T-helper 2 cell (primary cell): ENCODE measurements around the gene B4GAT1.

ENCODE experiments used
- DNase-seq, 5 experiments: peaks; one replicate each; pipeline versions ENCODE4 v3.0.0 to v3.0.0-alpha.2; 2012 to 2022

Gene B4GAT1

GRCh38 chr11:66302656-66303055 is 44.8 kb downstream of the B4GAT1 start:
- DNase-seq: no peak

- no peak for DNase-seq
Observed at GRCh38 chr11:66299186-66299585, 48.2 kb downstream of the B4GAT1 start.

DNA sequence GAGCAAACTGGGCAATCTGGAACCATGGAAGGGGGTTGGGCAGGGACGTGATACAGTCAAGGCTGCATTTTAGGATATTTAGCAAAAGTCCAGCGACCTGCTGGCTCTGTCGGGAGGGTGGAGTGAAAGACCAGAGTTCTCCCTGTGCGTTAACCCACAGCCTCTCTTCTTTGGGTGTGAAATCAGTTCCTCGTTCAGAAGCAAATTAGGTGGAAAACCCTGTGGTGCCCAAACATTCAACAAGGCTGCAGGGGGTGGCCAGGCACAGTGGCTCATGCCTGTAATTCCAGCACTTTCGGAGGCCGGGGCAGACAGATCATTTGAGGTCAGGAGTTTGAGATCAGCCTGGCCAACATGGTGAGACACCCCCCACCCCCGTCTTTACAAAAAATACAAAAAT is 49.8 kb downstream of the B4GAT1 start:
- DNase-seq: no peak
